Testis (tissue), 3 donors: Measurements from ENCODE around the gene PEAR1. TPM values are rescaled to one million over a fixed set of nuclear protein-coding genes. Genes with fewer than 3 reads are reported as not detected.

Experiments used
- DNase-seq: peaks from one replicate; pipeline ENCODE4 v3.0.0-alpha.2; 2019
- H3K27ac ChIP-seq, 2 donors: fragments of 200-600 bp; sonication (generic); one replicate each; pipeline ENCODE4 v1.5.1; 2019
- H3K27me3 ChIP-seq: fragments of 200-600 bp; sonication (generic); one replicate; pipeline ENCODE4 v1.5.1; 2019
- H3K36me3 ChIP-seq: fragments of 200-600 bp; sonication (generic); one replicate; pipeline ENCODE4 v1.5.1; 2017; ENCODE audit warnings: low read depth; ENCODE audit errors: missing control alignments
- H3K4me1 ChIP-seq: fragments of 200-600 bp; sonication (generic); one replicate; pipeline ENCODE4 v1.5.1; 2019
- H3K4me3 ChIP-seq, 2 donors: fragments of 200-600 bp; sonication (generic); one replicate each; pipeline ENCODE4 v1.5.1; 2017 to 2019
- H3K9me3 ChIP-seq: fragments of 200-600 bp; sonication (generic); one replicate; pipeline ENCODE4 v1.5.1; 2017
- CTCF ChIP-seq, 3 experiments: fragments of 450-650 bp in 2 of 3; fragments of 200-600 bp in 1 of 3; sonication (generic) in 1 of 3; IDR thresholded peaks; one replicate each; pipeline ENCODE4 v1.5.1; 2016 to 2019; ENCODE audit warnings: antibody characterized with exemption in 3 of 3, mild to moderate bottlenecking in 2 of 3, moderate library complexity in 1 of 3
- POLR2A ChIP-seq: fragments of 450-650 bp; IDR thresholded peaks from one replicate; pipeline ENCODE4 v1.6.1; 2017; ENCODE audit warnings: antibody characterized with exemption, mild to moderate bottlenecking, moderate library complexity
- WGBS, 2 donors: methylation state at CpG; one replicate each; pipeline ENCODE4 v1.1.5; 2018; 5-methylcytosine and 5-hydroxymethylcytosine counted together
- intact Hi-C: fragments of 100-400 bp; cut with DNase I; formaldehyde crosslinking; loops from one replicate; pipeline ENCODE4 v1.15.1; 2023; ENCODE audit warnings: low total_unique reads
- polyA plus RNA-seq: library from polyadenylated mRNA; stranded (reverse); fragments of 350-450 nt; fragmentation: Illumina TruSeq; extraction: RNeasy Lipid Tissue Mini Kit (QIAGEN cat#74804); gene quantifications from one replicate; pipeline ENCODE4 v1.2.3, GENCODE V29; 2014; ENCODE audit warnings: low read depth, low replicate concordance; ENCODE audit not compliant: insufficient read depth
- total RNA-seq, 2 donors: library from RNA; depleted of rRNA; stranded (reverse); fragments of >200 nt; gene quantifications; one replicate each; pipeline ENCODE4 v1.2.3, GENCODE V29; 2016

The PEAR1 gene
- total and polyA plus RNA-seq, 3 donors from 2014 or later, result 10.5 to 13.8 (median 13.8) TPM

GRCh38 chr1:156874142-156874541 is 19.4 kb upstream of the PEAR1 start:
- intact Hi-C loops, result no loop called here
- H3K4me1 ChIP-seq, result peaks cover 10% of the 10 kb centered on the region
- WGBS, 2 donors, result 81 to 86% methylated on average over 3 to 5 of the region's 5 CpGs
- H3K9me3 ChIP-seq, result no peaks in the 10 kb centered on the region
- no peaks in the 10 kb centered on the region for H3K36me3 ChIP-seq
- no peaks in the 10 kb centered on the region for H3K27me3 ChIP-seq
- DNase-seq, result no peak
- TF ChIP-seq POLR2A, result no peak
- TF ChIP-seq CTCF (IDR thresholded peaks at IDR 0.05), result no peak
- H3K27ac ChIP-seq, result no peak overlapping the region
- no peak overlapping the region for H3K4me3 ChIP-seq

- H3K27ac ChIP-seq, result no peak overlapping the region
- H3K27me3 ChIP-seq, result no peaks in the 10 kb centered on the region
- intact Hi-C loops, result no loop called here
- WGBS, 2 donors, result 84 to 92% methylated on average over 14 to 16 of the region's 16 CpGs
- no peaks in the 10 kb centered on the region for H3K9me3 ChIP-seq
- TF ChIP-seq POLR2A (no peak), CTCF (IDR thresholded peaks at IDR 0.05) (no peak)
- H3K4me3 ChIP-seq, result no peak overlapping the region
- no peaks in the 10 kb centered on the region for H3K36me3 ChIP-seq
- no peak for DNase-seq
- peaks cover 10% of the 10 kb centered on the region for H3K4me1 ChIP-seq
Observed at GRCh38 chr1:156874572-156875340, 18.8 kb upstream of the PEAR1 start.

GRCh38 chr1:156875341-156875615 is 18.2 kb upstream of the PEAR1 start:
- Histone ChIP-seq H3K9me3 (no peaks in the 10 kb centered on the region), H3K27ac (no peak overlapping the region), H3K27me3 (no peaks in the 10 kb centered on the region), H3K4me1 (peaks cover 10% of the 10 kb centered on the region), H3K36me3 (no peaks in the 10 kb centered on the region), H3K4me3 (no peak overlapping the region)
- DNase-seq, result no peak
- intact Hi-C loops, result no loop called here
- no peak for TF ChIP-seq CTCF (IDR thresholded peaks at IDR 0.05)
- no peak for TF ChIP-seq POLR2A
- 74 to 91% methylated on average over 5 of the region's 5 CpGs for WGBS, 2 donors

- intact Hi-C loops, result no loop called here
- no peaks in the 10 kb centered on the region for H3K9me3 ChIP-seq
- WGBS, 2 donors, result 68 to 84% methylated on average over 8 to 19 of the region's 21 CpGs
- peaks cover 10% of the 10 kb centered on the region for H3K4me1 ChIP-seq
- H3K4me3 ChIP-seq, result no peak overlapping the region
- no peak overlapping the region for H3K27ac ChIP-seq
- no peak for DNase-seq
- H3K36me3 ChIP-seq, result no peaks in the 10 kb centered on the region
- TF ChIP-seq CTCF (IDR thresholded peaks at IDR 0.05) (no peak), POLR2A (no peak)
- H3K27me3 ChIP-seq, result no peaks in the 10 kb centered on the region
Observed at GRCh38 chr1:156876281-156876680, 17.2 kb upstream of the PEAR1 start.
